CD4-positive, alpha-beta memory T cell (primary cell): ENCODE results near the gene PDE4B. TPM values are rescaled to one million over a fixed set of nuclear protein-coding genes. Genes with fewer than 3 reads are reported as not detected.

Experiments
- CTCF ChIA-PET: fragments of 350-600 bp; sonication (Branson Sonifier 250); formaldehyde crosslinking; loops from one replicate; lab custom pipeline; 2021; ENCODE audit warnings: inconsistent platforms; ENCODE audit not compliant: partially characterized antibody; lab: Charles Lee
- POLR2A ChIA-PET: fragments of 350-600 bp; sonication (Branson Sonifier 250); formaldehyde crosslinking; loops from one replicate; lab custom pipeline; 2021; ENCODE audit not compliant: partially characterized antibody; lab: Charles Lee
- DNase-seq, 5 donors: peaks; one replicate each; pipeline versions ENCODE4 v3.0.0 to v3.0.0-alpha.2; 2020 to 2022; ENCODE audit warnings: mixed read lengths in 1 of 5
- H3K27ac ChIP-seq: one replicate; pipeline ENCODE4 v1.7.0; 2013; ENCODE audit warnings: low read depth, low read length
- H3K27me3 ChIP-seq: 2 replicates; pipeline ENCODE4 v1.7.0; 2013; ENCODE audit warnings: mild to moderate bottlenecking, low read length, moderate library complexity; ENCODE audit not compliant: insufficient read depth
- H3K36me3 ChIP-seq: 2 replicates; pipeline ENCODE4 v1.7.0; 2013; ENCODE audit warnings: mild to moderate bottlenecking, low read length, moderate library complexity; ENCODE audit not compliant: insufficient read depth
- H3K4me1 ChIP-seq: 2 replicates; pipeline ENCODE4 v1.7.0; 2013; ENCODE audit warnings: mild to moderate bottlenecking, low read length, moderate library complexity; ENCODE audit not compliant: insufficient read depth
- H3K4me3 ChIP-seq, 2 donors: one replicate each; pipeline ENCODE4 v1.7.0; 2013; ENCODE audit warnings: low read length in 2 of 2, mild to moderate bottlenecking in 1 of 2
- H3K9me3 ChIP-seq, 2 donors: one replicate each; pipeline ENCODE4 v1.7.0; 2013; ENCODE audit warnings: low read length in 2 of 2, control low read depth in 1 of 2; ENCODE audit not compliant: control insufficient read depth in 1 of 2
- H3K27ac Mint-ChIP-seq, 7 donors: one replicate each; pipeline ENCODE4 v1.8.0; 2020 to 2021; ENCODE audit warnings: mixed read lengths in 7 of 7, mild to moderate bottlenecking in 6 of 7, inconsistent platforms in 3 of 7, moderate library complexity in 3 of 7
- H3K27me3 Mint-ChIP-seq, 2 donors: one replicate each; pipeline ENCODE4 v1.8.0; 2020 to 2021; ENCODE audit warnings: mixed read lengths in 2 of 2
- H3K36me3 Mint-ChIP-seq, 2 donors: one replicate each; pipeline ENCODE4 v1.8.0; 2020 to 2021; ENCODE audit warnings: mixed read lengths in 2 of 2, inconsistent platforms in 1 of 2, mild to moderate bottlenecking in 1 of 2
- H3K4me1 Mint-ChIP-seq, 4 donors: one replicate each; pipeline ENCODE4 v1.8.0; 2020 to 2021; ENCODE audit warnings: mixed read lengths in 4 of 4, mild to moderate bottlenecking in 1 of 4
- H3K4me3 Mint-ChIP-seq, 8 donors: one replicate each; pipeline ENCODE4 v1.8.0; 2020 to 2021; ENCODE audit warnings: mixed read lengths in 8 of 8, mild to moderate bottlenecking in 7 of 8, moderate library complexity in 6 of 8, inconsistent platforms in 3 of 8
- H3K9me3 Mint-ChIP-seq, 8 donors: one replicate each; pipeline ENCODE4 v1.8.0; 2020 to 2021; ENCODE audit warnings: mixed read lengths in 8 of 8, mild to moderate bottlenecking in 5 of 8, inconsistent platforms in 3 of 8, moderate library complexity in 1 of 8
- intact Hi-C: fragments of 100-400 bp; cut with micrococcal nuclease; formaldehyde crosslinking; loops from one replicate; pipeline ENCODE4 v1.15.1; 2023
- polyA plus RNA-seq, 2 donors: library from polyadenylated mRNA; unstranded; fragments of 300-500 nt; fragmentation: Illumina TruSeq; gene quantifications; one replicate each; pipeline ENCODE4 v1.2.3, GENCODE V29; 2021
- total RNA-seq, 2 experiments: library from RNA; stranded (reverse); gene quantifications; one replicate each; pipeline ENCODE4 v1.2.3, GENCODE V29; 2021

PDE4B gene
- total and polyA plus RNA-seq, 4 experiments from 2014 or later = 33.8 to 116 (median 40.7) TPM

DNA sequence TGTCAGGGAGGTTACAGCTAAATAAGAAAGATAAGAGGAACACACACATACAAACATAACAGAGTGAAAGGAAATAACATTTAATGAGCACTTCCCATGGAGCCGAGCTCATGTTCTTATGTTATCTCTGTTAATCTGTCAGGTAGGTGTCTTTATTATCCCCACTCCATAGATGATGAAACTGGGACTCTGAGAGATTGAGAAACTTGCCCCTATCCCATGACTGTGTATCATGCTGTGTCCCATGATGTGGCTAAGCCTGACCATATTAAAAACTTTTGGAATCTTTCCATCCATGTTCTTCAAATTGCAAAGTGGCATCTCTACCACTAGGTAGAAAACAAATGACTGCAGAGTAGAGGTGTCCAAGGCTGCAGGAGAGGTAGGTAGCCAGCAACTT lies 456.1 kb downstream of the PDE4B start:
- intact Hi-C loops = loop anchor here (10.0 kb wide), 3 partner anchors 824 to 1184 kb away; partner anchors contain the start of genes LEPR and LEPROT
- peaks cover 71% of the 10 kb centered on the region for H3K4me1 ChIP-seq
- Mint-ChIP-seq H3K36me3 (no peaks in the 10 kb centered on the region), H3K4me1 (peaks cover 0 to 44% (median 36%) of the 10 kb centered on the region in 4 donors), H3K9me3 (peaks cover 0 to 1% (median 0%) of the 10 kb centered on the region in 8 donors), H3K27ac (peak overlapping the region in 4 of 7 donors; percentile 9 to 69 (median 46)), H3K27me3 (peaks cover 0 to 3% of the 10 kb centered on the region in 2 donors), H3K4me3 (peak overlapping the region in 5 of 8 donors; percentile 0 to 35 (median 5))
- CTCF ChIA-PET = interaction anchor here (0.7 to 30.4 kb wide), 10 partner anchors 26 to 199 kb away, joined by 3 to 874 read pairs (median 5); no protein-coding TSS in a partner anchor
- H3K36me3 ChIP-seq = no peaks in the 10 kb centered on the region
- no peak for DNase-seq
- no peak overlapping the region for H3K4me3 ChIP-seq
- no peaks in the 10 kb centered on the region for H3K9me3 ChIP-seq
- no peaks in the 10 kb centered on the region for H3K27me3 ChIP-seq
- no peak overlapping the region for H3K27ac ChIP-seq
- POLR2A ChIA-PET = interaction anchor here (1.0 to 7.4 kb wide), 5 partner anchors 30 to 197 kb away, joined by 3 to 59 read pairs (median 4); no protein-coding TSS in a partner anchor

DNA sequence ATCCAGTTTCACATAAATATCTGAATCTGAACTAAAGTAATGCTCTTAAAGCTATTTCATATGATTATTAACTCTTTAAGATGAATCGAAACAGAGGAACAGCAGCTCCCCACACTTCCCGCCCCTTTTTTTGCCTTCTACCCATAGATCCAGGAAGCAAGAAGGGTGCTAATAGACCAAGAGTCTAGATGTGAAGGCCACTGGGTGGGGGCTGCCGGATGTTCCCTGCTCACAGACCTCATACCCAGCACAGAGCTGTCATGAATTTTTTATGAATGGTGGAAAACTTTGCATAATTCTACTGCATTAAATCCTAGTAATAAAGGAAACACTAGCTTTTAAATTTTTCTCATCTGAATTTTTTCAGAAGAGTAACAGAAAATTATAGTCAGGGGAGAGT lies 457.4 kb downstream of the PDE4B start:
- intact Hi-C loops = loop anchor here (5.0 kb wide), 1 partner anchor 252 kb away; no protein-coding TSS in a partner anchor
- H3K27ac Mint-ChIP-seq = peak overlapping the region in 2 of 7 donors; percentile 54 to 69

DNA sequence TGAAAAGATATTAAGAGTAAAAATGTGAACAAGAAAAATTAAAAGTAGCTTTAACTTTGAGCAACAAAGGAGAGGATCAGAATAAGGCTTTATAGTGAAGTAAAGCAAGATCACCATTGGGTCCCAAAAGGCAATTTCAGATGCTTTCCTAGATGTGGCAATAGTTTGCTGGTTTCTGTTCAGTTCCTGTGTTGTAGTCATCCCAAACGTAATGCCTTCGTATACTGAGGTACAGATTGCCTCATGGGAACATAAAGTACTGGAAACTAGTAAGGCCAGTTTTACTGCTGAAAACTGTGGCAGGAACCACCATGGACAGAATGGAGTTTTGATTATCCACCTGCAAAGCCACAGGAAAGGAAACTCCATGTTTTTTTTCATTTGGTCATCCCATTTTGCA lies 457.8 kb downstream of the PDE4B start:
- peaks cover 5 to 50% (median 36%) of the 10 kb centered on the region in 4 donors for H3K4me1 Mint-ChIP-seq
- H3K36me3 ChIP-seq = no peaks in the 10 kb centered on the region
- peaks cover 0 to 3% of the 10 kb centered on the region in 2 donors for H3K27me3 Mint-ChIP-seq
- peak overlapping the region in 2 of 7 donors; percentile 54 to 69 for H3K27ac Mint-ChIP-seq
- peaks cover 56% of the 10 kb centered on the region for H3K4me1 ChIP-seq
- intact Hi-C loops = loop anchor here (5.0 kb wide), 1 partner anchor 252 kb away; no protein-coding TSS in a partner anchor
- no peak overlapping the region for H3K27ac ChIP-seq
- H3K27me3 ChIP-seq = no peaks in the 10 kb centered on the region
- no peak overlapping the region for H3K4me3 ChIP-seq
- H3K4me3 Mint-ChIP-seq = no peak overlapping the region
- ChIA-PET POLR2A (interaction anchor here (1.7 to 5.4 kb wide), 2 partner anchors 85 to 195 kb away, joined by 6 to 56 read pairs; no protein-coding TSS in a partner anchor), CTCF (interaction anchor here (0.9 to 30.4 kb wide), 10 partner anchors 9 to 295 kb away, joined by 3 to 874 read pairs (median 6); no protein-coding TSS in a partner anchor)
- DNase-seq = no peak
- peaks cover 0 to 4% (median 0%) of the 10 kb centered on the region in 8 donors for H3K9me3 Mint-ChIP-seq
- no peaks in the 10 kb centered on the region for H3K9me3 ChIP-seq
- no peaks in the 10 kb centered on the region for H3K36me3 Mint-ChIP-seq

More for the DNA sequence above, 457.4 kb downstream of the PDE4B start:
- ChIA-PET POLR2A (interaction anchor here (5.4 kb wide), 1 partner anchor 195 kb away, joined by 56 read pairs; no protein-coding TSS in a partner anchor), CTCF (interaction anchor here (0.9 to 30.4 kb wide), 10 partner anchors 8 to 294 kb away, joined by 3 to 874 read pairs (median 6); no protein-coding TSS in a partner anchor)
- H3K27me3 ChIP-seq = no peaks in the 10 kb centered on the region
- Mint-ChIP-seq H3K9me3 (peaks cover 0 to 1% (median 0%) of the 10 kb centered on the region in 8 donors), H3K4me1 (peaks cover 5 to 54% (median 38%) of the 10 kb centered on the region in 4 donors), H3K4me3 (peak overlapping the region in 1 of 8 donors; percentile 14), H3K27me3 (peaks cover 0 to 3% of the 10 kb centered on the region in 2 donors), H3K36me3 (no peaks in the 10 kb centered on the region)
- H3K4me1 ChIP-seq = peaks cover 60% of the 10 kb centered on the region
- no peak overlapping the region for H3K4me3 ChIP-seq
- DNase-seq = no peak
- no peak overlapping the region for H3K27ac ChIP-seq
- H3K9me3 ChIP-seq = no peaks in the 10 kb centered on the region
- H3K36me3 ChIP-seq = no peaks in the 10 kb centered on the region

DNA sequence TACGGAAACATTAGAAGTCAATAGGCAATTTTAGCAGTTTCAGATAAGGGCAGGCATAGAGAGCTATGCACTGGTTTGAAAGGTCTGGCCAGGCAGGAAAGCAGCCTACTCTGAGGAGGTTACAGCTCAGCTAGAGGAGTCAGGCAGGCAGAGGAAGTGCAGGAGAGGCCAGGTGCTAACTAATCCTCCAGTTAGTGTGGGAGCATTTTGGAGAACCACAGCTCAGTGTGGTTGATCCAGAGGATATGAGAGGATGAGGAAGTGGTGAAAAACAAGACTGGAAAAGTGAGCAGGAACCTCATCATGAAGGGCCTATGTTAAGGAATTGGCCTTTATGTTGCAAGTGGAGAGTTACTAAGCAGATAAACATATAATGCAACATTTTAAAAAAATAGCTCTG lies 458.9 kb downstream of the PDE4B start:
- Histone ChIP-seq H3K9me3 (no peaks in the 10 kb centered on the region), H3K27me3 (no peaks in the 10 kb centered on the region), H3K36me3 (no peaks in the 10 kb centered on the region), H3K4me3 (no peak overlapping the region), H3K4me1 (peaks cover 45% of the 10 kb centered on the region), H3K27ac (no peak overlapping the region)
- Mint-ChIP-seq H3K4me3 (no peak overlapping the region), H3K27me3 (peaks cover 0 to 2% of the 10 kb centered on the region in 2 donors), H3K27ac (peak overlapping the region in 3 of 7 donors; percentile 32 to 68 (median 67)), H3K9me3 (peaks cover 0 to 4% (median 0%) of the 10 kb centered on the region in 8 donors), H3K4me1 (peaks cover 5 to 41% (median 29%) of the 10 kb centered on the region in 4 donors), H3K36me3 (no peaks in the 10 kb centered on the region)
- CTCF ChIA-PET = interaction anchor here (0.8 to 30.4 kb wide), 14 partner anchors 8 to 296 kb away, joined by 3 to 874 read pairs (median 9); no protein-coding TSS in a partner anchor
- no peak for DNase-seq
- POLR2A ChIA-PET = interaction anchor here (0.9 to 5.4 kb wide), 5 partner anchors 81 to 199 kb away, joined by 3 to 56 read pairs (median 6); no protein-coding TSS in a partner anchor
- intact Hi-C loops = loop anchor here (5.0 kb wide), 1 partner anchor 251 kb away; no protein-coding TSS in a partner anchor

DNA sequence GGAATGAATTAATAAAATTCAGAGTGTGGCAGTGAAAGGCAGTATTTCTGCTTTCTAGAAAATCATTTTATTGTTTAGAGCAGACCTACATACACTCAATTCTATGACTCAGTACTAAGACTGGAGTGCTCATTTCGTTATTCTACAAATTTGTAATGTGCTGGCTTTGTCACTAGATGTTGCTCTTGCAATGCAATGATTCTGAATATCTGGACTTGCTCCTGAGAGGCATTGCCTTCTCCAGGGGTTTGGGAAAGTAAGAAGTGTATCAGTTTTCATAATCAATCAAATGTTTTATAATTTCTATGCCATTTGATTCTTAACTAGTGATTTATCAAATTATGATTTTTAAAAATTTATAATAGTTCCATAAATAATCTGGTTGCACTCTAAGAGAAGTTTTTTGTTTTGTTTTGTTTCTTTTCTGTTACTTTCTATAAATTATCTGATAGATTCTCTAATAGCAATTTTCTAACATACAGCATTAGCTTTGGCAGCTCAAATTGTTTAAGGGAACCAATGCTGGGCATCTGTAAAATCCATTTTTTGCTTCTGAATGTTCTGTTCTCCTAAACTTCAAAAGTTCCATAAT lies 460.7 kb downstream of the PDE4B start:
- H3K27me3 ChIP-seq = no peaks in the 10 kb centered on the region
- no peaks in the 10 kb centered on the region for H3K36me3 ChIP-seq
- ChIA-PET POLR2A (interaction anchor here (1.0 to 5.4 kb wide), 4 partner anchors 79 to 196 kb away, joined by 3 to 56 read pairs (median 6); no protein-coding TSS in a partner anchor), CTCF (interaction anchor here (0.8 to 30.4 kb wide), 18 partner anchors 10 to 293 kb away, joined by 3 to 874 read pairs (median 4); no protein-coding TSS in a partner anchor)
- DNase-seq = peak in 4 of 5 donors; percentile 45 to 55 (median 50)
- H3K9me3 ChIP-seq = no peaks in the 10 kb centered on the region
- H3K27ac ChIP-seq = no peak overlapping the region
- peaks cover 5 to 24% (median 16%) of the 10 kb centered on the region in 4 donors for H3K4me1 Mint-ChIP-seq
- H3K36me3 Mint-ChIP-seq = no peaks in the 10 kb centered on the region
- H3K9me3 Mint-ChIP-seq = peaks cover 0 to 4% (median 0%) of the 10 kb centered on the region in 8 donors
- peak overlapping the region in 1 of 7 donors; percentile 57 for H3K27ac Mint-ChIP-seq
- peaks cover 0 to 2% of the 10 kb centered on the region in 2 donors for H3K27me3 Mint-ChIP-seq
- peaks cover 26% of the 10 kb centered on the region for H3K4me1 ChIP-seq
- no peak overlapping the region for H3K4me3 Mint-ChIP-seq
- intact Hi-C loops = loop anchor here (1.0 to 5.0 kb wide), 9 partner anchors 21 to 473 kb away; no protein-coding TSS in a partner anchor
- H3K4me3 ChIP-seq = no peak overlapping the region

DNA sequence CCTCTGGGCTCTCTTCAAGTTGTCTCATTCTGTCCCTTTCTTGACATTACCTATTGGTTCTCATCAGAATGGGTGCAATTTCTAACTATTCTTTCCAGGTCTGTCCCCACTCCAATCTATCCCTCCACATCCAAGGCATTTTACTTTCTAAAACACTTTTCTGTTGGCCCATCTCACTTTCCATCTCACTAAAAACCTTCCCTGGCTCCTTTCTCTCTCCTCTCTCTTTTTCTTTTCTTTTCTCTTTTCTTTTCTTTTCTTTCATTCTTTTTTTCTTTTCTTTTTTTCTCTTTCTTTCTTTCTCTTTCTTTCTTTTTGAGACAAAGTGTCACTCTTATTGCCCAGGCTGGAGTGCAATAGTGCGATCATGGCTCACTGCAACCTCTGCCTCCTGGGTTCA lies 462.1 kb downstream of the PDE4B start:
- Mint-ChIP-seq H3K36me3 (no peaks in the 10 kb centered on the region), H3K27ac (peak overlapping the region in 5 of 7 donors; percentile 5 to 60 (median 22)), H3K9me3 (peaks cover 0 to 3% (median 0%) of the 10 kb centered on the region in 8 donors), H3K4me3 (no peak overlapping the region), H3K27me3 (no peaks in the 10 kb centered on the region), H3K4me1 (peaks cover 5 to 21% (median 13%) of the 10 kb centered on the region in 4 donors)
- intact Hi-C loops = loop anchor here (5.0 kb wide), 1 partner anchor 248 kb away; no protein-coding TSS in a partner anchor
- Histone ChIP-seq H3K27ac (no peak overlapping the region), H3K27me3 (no peaks in the 10 kb centered on the region), H3K4me1 (peaks cover 23% of the 10 kb centered on the region), H3K4me3 (no peak overlapping the region), H3K36me3 (no peaks in the 10 kb centered on the region), H3K9me3 (no peaks in the 10 kb centered on the region)
- DNase-seq = no peak
- ChIA-PET POLR2A (interaction anchor here (5.4 kb wide), 1 partner anchor 191 kb away, joined by 56 read pairs; no protein-coding TSS in a partner anchor), CTCF (interaction anchor here (1.2 to 30.4 kb wide), 9 partner anchors 11 to 294 kb away, joined by 3 to 874 read pairs (median 31); no protein-coding TSS in a partner anchor)
